ENCODE results near the gene RECK. TPM values are rescaled to one million over a fixed set of nuclear protein-coding genes. Genes with fewer than 3 reads are reported as not detected.

The RECK gene
- total RNA-seq, 1 donor from 2014 or later = 25.7 TPM

- Mint-ChIP-seq H3K27me3 (ENCODE audit: unreplicated experiment) (no peaks in the 10 kb centered on the region), H3K9me3 (ENCODE audit: unreplicated experiment) (peaks cover 4% of the 10 kb centered on the region), H3K4me3 (ENCODE audit: unreplicated experiment) (no peak overlapping the region), H3K27ac (ENCODE audit: unreplicated experiment) (no peak overlapping the region), H3K36me3 (ENCODE audit: unreplicated experiment) (peaks cover 9% of the 10 kb centered on the region), H3K4me1 (ENCODE audit: unreplicated experiment) (peaks cover 38% of the 10 kb centered on the region)
- TF ChIP-seq CTCF (IDR thresholded peaks at IDR 0.05) = no peak
- DNase-seq (ENCODE audit: extremely low spot score, unreplicated experiment) = no peak
Observed at GRCh38 chr9:36045610-36046009, 8.9 kb downstream of the RECK start.

DNA sequence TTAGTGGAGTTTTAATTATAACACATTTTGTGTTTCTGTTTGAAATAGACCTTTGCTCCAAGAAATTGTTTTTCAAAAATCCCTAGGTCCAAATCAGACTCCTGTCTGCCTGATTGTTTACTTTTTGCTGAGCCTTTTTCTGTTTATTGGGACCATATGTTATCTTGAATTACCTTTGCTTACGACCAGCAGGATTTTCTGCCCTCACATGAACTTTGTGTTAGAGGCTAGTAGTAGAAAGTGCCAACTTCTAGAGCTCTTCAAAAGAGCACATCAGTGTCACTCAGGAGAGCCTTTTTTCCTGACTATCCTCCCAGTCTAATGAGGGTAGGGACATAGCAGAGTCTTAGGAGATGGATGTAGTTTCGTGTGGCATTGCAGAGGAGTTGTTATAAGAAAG, 10.2 kb downstream of the RECK start:
- Mint-ChIP-seq H3K36me3 (ENCODE audit: unreplicated experiment) (peaks cover 9% of the 10 kb centered on the region), H3K4me1 (ENCODE audit: unreplicated experiment) (peaks cover 26% of the 10 kb centered on the region), H3K4me3 (ENCODE audit: unreplicated experiment) (no peak overlapping the region)

DNA sequence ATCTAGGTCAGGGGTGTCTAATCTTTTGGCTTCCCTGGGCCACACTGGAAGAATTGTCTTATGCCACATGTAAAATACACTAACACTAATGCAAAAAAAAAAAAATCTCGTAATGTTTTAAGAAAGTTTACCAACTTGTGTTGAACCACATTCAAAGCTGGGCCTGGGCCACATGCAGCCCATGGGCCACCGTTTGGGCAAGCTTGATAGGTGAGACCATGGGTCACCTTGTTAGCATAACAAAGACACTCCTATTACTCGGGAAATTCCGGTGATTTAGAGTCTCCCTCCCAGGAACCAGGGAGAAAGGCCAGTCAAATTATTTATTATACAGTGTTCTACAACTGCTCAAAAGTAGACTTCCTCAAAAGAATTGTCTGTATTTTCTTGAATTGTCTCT, 12.7 kb downstream of the RECK start:
- H3K27me3 Mint-ChIP-seq (ENCODE audit: unreplicated experiment) = no peaks in the 10 kb centered on the region
- no peaks in the 10 kb centered on the region for H3K9me3 Mint-ChIP-seq (ENCODE audit: unreplicated experiment)
- peaks cover 24% of the 10 kb centered on the region for H3K4me1 Mint-ChIP-seq (ENCODE audit: unreplicated experiment)
- H3K4me3 Mint-ChIP-seq (ENCODE audit: unreplicated experiment) = no peak overlapping the region
- TF ChIP-seq CTCF (IDR thresholded peaks at IDR 0.05) = no peak
- H3K27ac Mint-ChIP-seq (ENCODE audit: unreplicated experiment) = no peak overlapping the region
- no peak for DNase-seq (ENCODE audit: extremely low spot score, unreplicated experiment)
- H3K36me3 Mint-ChIP-seq (ENCODE audit: unreplicated experiment) = peaks cover 11% of the 10 kb centered on the region

More for the DNA sequence above, 10.2 kb downstream of the RECK start:
- H3K27me3 Mint-ChIP-seq (ENCODE audit: unreplicated experiment) = no peaks in the 10 kb centered on the region
- no peak for TF ChIP-seq CTCF (IDR thresholded peaks at IDR 0.05)
- no peak for DNase-seq (ENCODE audit: extremely low spot score, unreplicated experiment)
- H3K9me3 Mint-ChIP-seq (ENCODE audit: unreplicated experiment) = peaks cover 4% of the 10 kb centered on the region
- H3K27ac Mint-ChIP-seq (ENCODE audit: unreplicated experiment) = no peak overlapping the region

DNA sequence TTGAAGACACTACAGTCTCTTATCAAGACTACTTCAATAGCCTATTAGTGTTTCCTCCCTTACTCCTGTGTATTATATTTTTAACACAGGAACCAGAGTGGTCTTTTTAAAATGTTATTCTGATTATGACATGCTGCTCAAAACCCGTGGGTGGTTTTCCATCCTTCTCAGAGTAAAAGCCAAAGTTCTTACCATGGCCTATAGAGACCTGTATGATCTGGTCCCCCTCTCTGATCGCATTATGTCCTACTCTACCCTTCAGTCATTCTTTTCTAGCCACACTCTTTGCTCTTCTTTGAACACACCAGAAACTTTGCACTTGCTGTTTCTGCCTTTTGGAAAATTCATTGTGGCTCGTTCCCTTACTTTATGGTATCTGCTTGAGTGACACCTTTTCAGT, 13.8 kb downstream of the RECK start:
- no peaks in the 10 kb centered on the region for H3K27me3 Mint-ChIP-seq (ENCODE audit: unreplicated experiment)
- H3K4me1 Mint-ChIP-seq (ENCODE audit: unreplicated experiment) = peaks cover 16% of the 10 kb centered on the region
- H3K36me3 Mint-ChIP-seq (ENCODE audit: unreplicated experiment) = peaks cover 13% of the 10 kb centered on the region
- DNase-seq (ENCODE audit: extremely low spot score, unreplicated experiment) = no peak
- no peak overlapping the region for H3K4me3 Mint-ChIP-seq (ENCODE audit: unreplicated experiment)
- TF ChIP-seq CTCF (IDR thresholded peaks at IDR 0.05) = no peak
- no peak overlapping the region for H3K27ac Mint-ChIP-seq (ENCODE audit: unreplicated experiment)
- no peaks in the 10 kb centered on the region for H3K9me3 Mint-ChIP-seq (ENCODE audit: unreplicated experiment)

DNA sequence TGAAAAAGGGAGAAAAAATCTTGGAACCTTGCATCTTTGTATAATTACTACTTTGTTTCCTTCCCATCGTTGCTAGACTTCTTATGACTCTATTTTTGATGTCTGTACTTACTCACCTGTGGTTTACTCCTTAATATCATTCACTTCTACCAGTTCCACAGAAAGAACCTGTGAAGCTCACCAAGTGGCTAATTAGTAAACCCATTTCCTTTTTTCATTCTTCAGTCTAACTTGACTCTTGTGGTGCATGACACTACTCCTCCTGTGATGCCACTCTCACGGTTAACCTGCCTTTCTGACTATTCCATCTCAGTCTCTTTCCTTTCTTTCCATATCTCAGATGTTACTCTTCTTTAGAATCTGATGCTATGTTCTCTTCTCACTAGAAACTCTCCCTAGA, 14.6 kb downstream of the RECK start:
- no peak for DNase-seq (ENCODE audit: extremely low spot score, unreplicated experiment)
- Mint-ChIP-seq H3K27me3 (ENCODE audit: unreplicated experiment) (no peaks in the 10 kb centered on the region), H3K36me3 (ENCODE audit: unreplicated experiment) (peaks cover 13% of the 10 kb centered on the region), H3K4me1 (ENCODE audit: unreplicated experiment) (peaks cover 10% of the 10 kb centered on the region), H3K9me3 (ENCODE audit: unreplicated experiment) (no peaks in the 10 kb centered on the region), H3K4me3 (ENCODE audit: unreplicated experiment) (no peak overlapping the region), H3K27ac (ENCODE audit: unreplicated experiment) (no peak overlapping the region)
- no peak for TF ChIP-seq CTCF (IDR thresholded peaks at IDR 0.05)

All from osteocyte (in vitro differentiated cells).